ENCODE data around the gene PPIP5K2.
"Not testable (repeated sequence)": the region's sequence is repeated elsewhere in the genome, so short reads cannot be mapped to it uniquely, and the experiment has no call there.

PPIP5K2 gene

GRCh38 chr5:103217101-103217500, 97.0 kb downstream of the PPIP5K2 start:
- TF ChIP-seq CTCF (conservative IDR thresholded peaks at IDR 0.05) (no peak), ZFX (IDR thresholded peaks at IDR 0.05) (no peak)
- H3K27ac ChIP-seq, result no peak overlapping the region

- no peak overlapping the region for H3K27ac ChIP-seq
- TF ChIP-seq ZFX (IDR thresholded peaks at IDR 0.05), result no peak
- TF ChIP-seq CTCF (conservative IDR thresholded peaks at IDR 0.05), result no peak
Measured at GRCh38 chr5:103218164-103218563, 98.1 kb downstream of the PPIP5K2 start.

GRCh38 chr5:103219074-103219473, 99.0 kb downstream of the PPIP5K2 start:
- not testable (repeated sequence) for H3K27ac ChIP-seq

GRCh38 chr5:103223031-103223955, 103.2 kb downstream of the PPIP5K2 start:
- no peak overlapping the region; the same call in 1 of the 2 replicates for H3K27ac ChIP-seq
- TF ChIP-seq CTCF (conservative IDR thresholded peaks at IDR 0.05), result no peak
- no peak for TF ChIP-seq ZFX (IDR thresholded peaks at IDR 0.05)

- peak; percentile 83 for TF ChIP-seq CTCF (conservative IDR thresholded peaks at IDR 0.05)
- TF ChIP-seq ZFX (IDR thresholded peaks at IDR 0.05), result no peak
- no peak overlapping the region; the same call in 1 of the 2 replicates for H3K27ac ChIP-seq
Measured at GRCh38 chr5:103224118-103224893, 104.2 kb downstream of the PPIP5K2 start.

GRCh38 chr5:103224894-103225246, 104.8 kb downstream of the PPIP5K2 start:
- TF ChIP-seq CTCF (conservative IDR thresholded peaks at IDR 0.05), result peak; percentile 63
- no peak for TF ChIP-seq ZFX (IDR thresholded peaks at IDR 0.05)
- no peak overlapping the region for H3K27ac ChIP-seq

- H3K27ac ChIP-seq, result no peak overlapping the region
- TF ChIP-seq CTCF (conservative IDR thresholded peaks at IDR 0.05), result no peak
- TF ChIP-seq ZFX (IDR thresholded peaks at IDR 0.05), result no peak
Measured at GRCh38 chr5:103228061-103228460, 108.0 kb downstream of the PPIP5K2 start.

Measured in C4-2B (cell line).